GM12874 (cell line): ENCODE measurements around the gene NEDD4.

ENCODE experiments used
- CTCF ChIP-seq: IDR thresholded peaks from 2 replicates; pipeline ENCODE4 v1.5.1; 2011; ENCODE audit warnings: low read depth, mild to moderate bottlenecking, control low read depth, low read length, moderate library complexity; ENCODE audit not compliant: insufficient read depth

Gene NEDD4

GRCh38 chr15:55823191-55823670 lies 170.2 kb downstream of the NEDD4 start:
- no peak for TF ChIP-seq CTCF

- no peak for TF ChIP-seq CTCF
Observed at GRCh38 chr15:55820043-55820442, 173.4 kb downstream of the NEDD4 start.

GRCh38 chr15:55819397-55820034 lies 173.9 kb downstream of the NEDD4 start:
- TF ChIP-seq CTCF, result no peak

GRCh38 chr15:55816017-55816416 lies 177.4 kb downstream of the NEDD4 start:
- TF ChIP-seq CTCF, result no peak

- TF ChIP-seq CTCF, result no peak
Observed at GRCh38 chr15:55802600-55803376, 190.6 kb downstream of the NEDD4 start.

- TF ChIP-seq CTCF, result no peak
Observed at GRCh38 chr15:55800216-55800615, 193.2 kb downstream of the NEDD4 start.

GRCh38 chr15:55799291-55800212 lies 193.9 kb downstream of the NEDD4 start:
- TF ChIP-seq CTCF, result no peak
